ENCODE measurements around the gene DPPA5. TPM values are rescaled to one million over a fixed set of nuclear protein-coding genes. Genes with fewer than 3 reads are reported as not detected.

DPPA5 gene
- total RNA-seq, 1 donor: not detected

DNA sequence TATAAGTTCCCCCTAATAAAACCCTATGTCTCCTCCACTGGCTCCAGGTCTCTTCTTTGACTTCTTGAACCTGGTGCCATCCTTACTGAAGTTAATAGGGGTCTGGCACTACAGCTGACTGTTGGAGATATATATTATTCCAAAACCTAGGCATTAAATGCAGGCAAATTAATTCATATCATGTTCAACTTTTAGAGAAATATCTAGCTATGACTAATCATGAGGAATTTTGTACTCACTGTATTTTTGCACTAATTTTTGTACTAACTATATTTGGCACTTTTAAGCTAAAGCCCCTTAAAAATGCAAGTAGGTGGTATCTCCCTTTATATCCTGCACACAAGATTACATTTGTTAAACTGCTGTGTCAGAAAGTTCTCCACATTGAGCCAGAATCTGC lies 10.9 kb downstream of the DPPA5 start:
- no peak for DNase-seq (ENCODE audit: low read depth)
- no peak overlapping the region for H3K4me3 ChIP-seq (ENCODE audit: low read depth, low read length)
- TF ChIP-seq, protein P1, sequence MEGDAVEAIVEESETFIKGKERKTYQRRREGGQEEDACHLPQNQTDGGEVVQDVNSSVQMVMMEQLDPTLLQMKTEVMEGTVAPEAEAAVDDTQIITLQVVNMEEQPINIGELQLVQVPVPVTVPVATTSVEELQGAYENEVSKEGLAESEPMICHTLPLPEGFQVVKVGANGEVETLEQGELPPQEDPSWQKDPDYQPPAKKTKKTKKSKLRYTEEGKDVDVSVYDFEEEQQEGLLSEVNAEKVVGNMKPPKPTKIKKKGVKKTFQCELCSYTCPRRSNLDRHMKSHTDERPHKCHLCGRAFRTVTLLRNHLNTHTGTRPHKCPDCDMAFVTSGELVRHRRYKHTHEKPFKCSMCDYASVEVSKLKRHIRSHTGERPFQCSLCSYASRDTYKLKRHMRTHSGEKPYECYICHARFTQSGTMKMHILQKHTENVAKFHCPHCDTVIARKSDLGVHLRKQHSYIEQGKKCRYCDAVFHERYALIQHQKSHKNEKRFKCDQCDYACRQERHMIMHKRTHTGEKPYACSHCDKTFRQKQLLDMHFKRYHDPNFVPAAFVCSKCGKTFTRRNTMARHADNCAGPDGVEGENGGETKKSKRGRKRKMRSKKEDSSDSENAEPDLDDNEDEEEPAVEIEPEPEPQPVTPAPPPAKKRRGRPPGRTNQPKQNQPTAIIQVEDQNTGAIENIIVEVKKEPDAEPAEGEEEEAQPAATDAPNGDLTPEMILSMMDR (IDR thresholded peaks at IDR 0.05; ENCODE audit: insufficient read depth, low read length): no peak

DNA sequence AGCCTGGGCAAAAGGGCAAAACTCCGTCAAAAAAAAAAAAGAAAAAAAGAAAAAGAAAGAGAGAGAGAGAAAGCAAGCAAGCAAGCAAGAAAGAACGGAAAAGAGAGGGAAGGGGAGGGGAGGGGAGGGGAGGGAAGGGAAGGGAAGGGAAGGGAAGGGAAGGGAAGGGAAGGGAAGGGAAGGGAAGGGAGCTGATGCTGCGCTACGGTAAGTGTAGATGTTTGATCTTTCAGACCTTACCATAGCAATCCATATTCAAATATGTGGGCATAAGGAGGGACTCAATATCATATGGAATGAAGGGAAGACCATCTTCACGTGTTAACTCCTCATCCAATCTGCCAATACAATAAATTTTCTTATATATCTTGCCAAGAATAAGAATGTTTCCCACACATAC lies 11.9 kb downstream of the DPPA5 start:
- TF ChIP-seq, protein P1 (IDR thresholded peaks at IDR 0.05; ENCODE audit: insufficient read depth, low read length): no peak
- DNase-seq (ENCODE audit: low read depth): no peak
- H3K4me3 ChIP-seq (ENCODE audit: low read depth, low read length): no peak overlapping the region

DNA sequence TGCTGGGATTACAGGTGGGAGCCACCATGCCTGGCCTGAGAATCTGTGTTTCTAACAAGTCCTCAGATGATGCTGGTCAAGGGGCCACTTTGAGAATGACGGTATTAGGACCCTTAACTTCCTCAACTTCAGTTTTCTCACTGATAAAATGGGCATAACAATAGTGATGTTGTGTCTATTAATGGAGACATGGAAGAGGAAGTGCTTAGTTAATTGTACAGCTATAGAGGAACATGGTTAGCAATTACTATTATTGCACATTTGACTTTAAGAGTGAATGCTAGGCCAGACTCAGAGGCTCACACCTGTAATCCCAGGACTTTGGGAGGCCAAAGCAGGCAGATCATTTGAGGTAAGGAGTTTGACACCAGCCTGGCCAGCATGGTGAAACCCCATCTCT lies 12.7 kb downstream of the DPPA5 start:
- no peak for DNase-seq (ENCODE audit: low read depth)
- H3K4me3 ChIP-seq (ENCODE audit: low read depth, low read length): no peak overlapping the region
- TF ChIP-seq, protein P1 (IDR thresholded peaks at IDR 0.05; ENCODE audit: insufficient read depth, low read length): no peak

GRCh38 chr6:73340048-73340447 lies 14.0 kb downstream of the DPPA5 start:
- no peak for DNase-seq (ENCODE audit: low read depth)
- H3K4me3 ChIP-seq (ENCODE audit: low read depth, low read length): no peak overlapping the region
- TF ChIP-seq, protein P1 (IDR thresholded peaks at IDR 0.05; ENCODE audit: insufficient read depth, low read length): no peak

GRCh38 chr6:73339340-73339739 lies 14.7 kb downstream of the DPPA5 start:
- no peak for DNase-seq (ENCODE audit: low read depth)
- TF ChIP-seq, protein P1 (IDR thresholded peaks at IDR 0.05; ENCODE audit: insufficient read depth, low read length): no peak
- no peak overlapping the region for H3K4me3 ChIP-seq (ENCODE audit: low read depth, low read length)

GRCh38 chr6:73329201-73329600 lies 24.9 kb downstream of the DPPA5 start:
- TF ChIP-seq, protein P1 (IDR thresholded peaks at IDR 0.05; ENCODE audit: insufficient read depth, low read length): no peak
- DNase-seq (ENCODE audit: low read depth): no peak
- no peak overlapping the region for H3K4me3 ChIP-seq (ENCODE audit: low read depth, low read length)

- H3K4me3 ChIP-seq (ENCODE audit: low read depth, low read length): no peak overlapping the region
- DNase-seq (ENCODE audit: low read depth): no peak
- TF ChIP-seq, protein P1 (IDR thresholded peaks at IDR 0.05; ENCODE audit: insufficient read depth, low read length): no peak
These were observed 25.3 kb downstream of the DPPA5 start for GRCh38 chr6:73328790-73329189.

All from fibroblast of the aortic adventitia (primary cell).